Measurements from ENCODE around the gene ADCY5. TPM values are rescaled to one million over a fixed set of nuclear protein-coding genes. Genes with fewer than 3 reads are reported as not detected.

Gene ADCY5
- total RNA-seq, 1 experiment from 2014 or later, result 0.24 TPM

GRCh38 chr3:123351501-123351900, 97.4 kb downstream of the ADCY5 start:
- no peaks in the 10 kb centered on the region for H4K20me1 ChIP-seq (ENCODE audit: insufficient read depth)
- H3F3A ChIP-seq (ENCODE audit: insufficient read depth, low read depth), result no peaks in the 10 kb centered on the region
- DNase-seq, result no peak
- no peaks in the 10 kb centered on the region for H3K4me1 ChIP-seq (replicated peaks; ENCODE audit: insufficient read depth)
- CTCF ChIA-PET, result no interaction called here
- H3K9me2 ChIP-seq (ENCODE audit: insufficient read depth), result no peaks in the 10 kb centered on the region
- no peaks in the 10 kb centered on the region for H3K79me2 ChIP-seq (ENCODE audit: low read depth)
- no peaks in the 10 kb centered on the region for H3K36me3 ChIP-seq (ENCODE audit: low read depth)
- H3K27ac ChIP-seq, result no peak overlapping the region
- TF ChIP-seq, protein P1, sequence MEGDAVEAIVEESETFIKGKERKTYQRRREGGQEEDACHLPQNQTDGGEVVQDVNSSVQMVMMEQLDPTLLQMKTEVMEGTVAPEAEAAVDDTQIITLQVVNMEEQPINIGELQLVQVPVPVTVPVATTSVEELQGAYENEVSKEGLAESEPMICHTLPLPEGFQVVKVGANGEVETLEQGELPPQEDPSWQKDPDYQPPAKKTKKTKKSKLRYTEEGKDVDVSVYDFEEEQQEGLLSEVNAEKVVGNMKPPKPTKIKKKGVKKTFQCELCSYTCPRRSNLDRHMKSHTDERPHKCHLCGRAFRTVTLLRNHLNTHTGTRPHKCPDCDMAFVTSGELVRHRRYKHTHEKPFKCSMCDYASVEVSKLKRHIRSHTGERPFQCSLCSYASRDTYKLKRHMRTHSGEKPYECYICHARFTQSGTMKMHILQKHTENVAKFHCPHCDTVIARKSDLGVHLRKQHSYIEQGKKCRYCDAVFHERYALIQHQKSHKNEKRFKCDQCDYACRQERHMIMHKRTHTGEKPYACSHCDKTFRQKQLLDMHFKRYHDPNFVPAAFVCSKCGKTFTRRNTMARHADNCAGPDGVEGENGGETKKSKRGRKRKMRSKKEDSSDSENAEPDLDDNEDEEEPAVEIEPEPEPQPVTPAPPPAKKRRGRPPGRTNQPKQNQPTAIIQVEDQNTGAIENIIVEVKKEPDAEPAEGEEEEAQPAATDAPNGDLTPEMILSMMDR (conservative IDR thresholded peaks at IDR 0.05), result no peak
- TF ChIP-seq EZH2 (IDR thresholded peaks at IDR 0.05; ENCODE audit: low read depth), result no peak
- no TSS peak for BruUV-seq (replicated peaks)
- no peaks in the 10 kb centered on the region for H3K27me3 ChIP-seq (ENCODE audit: insufficient read depth, low read depth)
- H2AFZ ChIP-seq, result no peak overlapping the region
- no peaks in the 10 kb centered on the region for H3K9me3 ChIP-seq (ENCODE audit: insufficient read depth, low read depth)
- no peak overlapping the region for H3K4me3 ChIP-seq
- no peak overlapping the region for H3K4me2 ChIP-seq
- intact Hi-C loops (cut with micrococcal nuclease; ENCODE audit: unreplicated experiment), result no loop called here
- POLR2A ChIA-PET (ENCODE audit: unreplicated experiment), result no interaction called here

DNA sequence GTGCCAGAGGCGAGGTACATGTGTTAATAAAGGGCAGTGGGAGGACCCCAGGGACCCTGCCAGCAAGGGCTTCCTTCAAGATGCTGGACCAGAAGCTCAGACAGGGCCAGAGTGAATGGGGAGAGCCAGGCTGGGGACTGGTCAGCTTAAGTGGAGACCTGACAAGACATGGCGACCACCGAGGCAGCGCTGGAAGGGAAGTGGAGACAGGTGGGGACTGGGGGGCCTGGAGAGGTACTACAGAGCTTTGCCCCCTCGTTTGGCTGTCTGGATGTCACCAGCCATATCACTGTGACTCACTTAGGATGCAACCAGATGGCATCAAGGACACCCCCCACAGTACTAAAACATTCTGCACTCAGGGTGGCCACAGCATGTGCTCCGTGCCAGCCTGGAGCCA, 97.9 kb downstream of the ADCY5 start:
- H3K36me3 ChIP-seq (ENCODE audit: low read depth), result no peaks in the 10 kb centered on the region
- ChIA-PET POLR2A (ENCODE audit: unreplicated experiment) (no interaction called here), CTCF (no interaction called here)
- H3K4me2 ChIP-seq, result no peak overlapping the region
- H4K20me1 ChIP-seq (ENCODE audit: insufficient read depth), result no peaks in the 10 kb centered on the region
- TF ChIP-seq EZH2 (IDR thresholded peaks at IDR 0.05; ENCODE audit: low read depth), result no peak
- TF ChIP-seq, protein P1 (conservative IDR thresholded peaks at IDR 0.05), result no peak
- no peaks in the 10 kb centered on the region for H3K9me3 ChIP-seq (ENCODE audit: insufficient read depth, low read depth)
- no peaks in the 10 kb centered on the region for H3K27me3 ChIP-seq (ENCODE audit: insufficient read depth, low read depth)
- intact Hi-C loops (cut with micrococcal nuclease; ENCODE audit: unreplicated experiment), result no loop called here
- H3K79me2 ChIP-seq (ENCODE audit: low read depth), result no peaks in the 10 kb centered on the region
- no peaks in the 10 kb centered on the region for H3K9me2 ChIP-seq (ENCODE audit: insufficient read depth)
- H3K27ac ChIP-seq, result no peak overlapping the region
- no peak overlapping the region for H2AFZ ChIP-seq
- H3K4me1 ChIP-seq (replicated peaks; ENCODE audit: insufficient read depth), result no peaks in the 10 kb centered on the region
- DNase-seq, result no peak
- H3F3A ChIP-seq (ENCODE audit: insufficient read depth, low read depth), result no peaks in the 10 kb centered on the region
- H3K4me3 ChIP-seq, result no peak overlapping the region
- no TSS peak for BruUV-seq (replicated peaks)

GRCh38 chr3:123349566-123350435, 99.1 kb downstream of the ADCY5 start:
- POLR2A ChIA-PET (ENCODE audit: unreplicated experiment), result no interaction called here
- H3K79me2 ChIP-seq (ENCODE audit: low read depth), result no peaks in the 10 kb centered on the region

More at GRCh38 chr3:123349566-123350435, 99.1 kb downstream of the ADCY5 start:
- BruUV-seq (replicated peaks), result no TSS peak
- Histone ChIP-seq H4K20me1 (ENCODE audit: insufficient read depth) (no peaks in the 10 kb centered on the region), H3K27me3 (ENCODE audit: insufficient read depth, low read depth) (no peaks in the 10 kb centered on the region), H2AFZ (no peak overlapping the region), H3K36me3 (ENCODE audit: low read depth) (no peaks in the 10 kb centered on the region), H3K9me3 (ENCODE audit: insufficient read depth, low read depth) (no peaks in the 10 kb centered on the region), H3K9me2 (ENCODE audit: insufficient read depth) (no peaks in the 10 kb centered on the region), H3K4me3 (no peak overlapping the region), H3K4me2 (no peak overlapping the region), H3F3A (ENCODE audit: insufficient read depth, low read depth) (no peaks in the 10 kb centered on the region), H3K4me1 (replicated peaks; ENCODE audit: insufficient read depth) (no peaks in the 10 kb centered on the region), H3K27ac (no peak overlapping the region)
- intact Hi-C loops (cut with micrococcal nuclease; ENCODE audit: unreplicated experiment), result no loop called here
- no peak for TF ChIP-seq EZH2 (IDR thresholded peaks at IDR 0.05; ENCODE audit: low read depth)
- TF ChIP-seq, protein P1 (conservative IDR thresholded peaks at IDR 0.05), result no peak
- no peak for DNase-seq
- CTCF ChIA-PET, result no interaction called here
